Hepatocyte (in vitro differentiated cells): Measurements from ENCODE around the gene IRS4. TPM values are rescaled to one million over a fixed set of nuclear protein-coding genes. Genes with fewer than 3 reads are reported as not detected.

Experiments used
- DNase-seq: peaks from one replicate; pipeline ENCODE4 v3.0.0-alpha.2; 2016; ENCODE audit warnings: low spot score
- H2AFZ ChIP-seq: fragments of 200-600 bp; sonication (generic); 2 replicates; pipeline ENCODE4 v1.6.0; 2016; ENCODE audit warnings: antibody characterized with exemption, mild to moderate bottlenecking
- H3K27ac ChIP-seq: fragments of 200-600 bp; sonication (generic); 2 replicates; pipeline ENCODE4 v1.5.1; 2016; ENCODE audit warnings: mild to moderate bottlenecking
- H3K27me3 ChIP-seq: fragments of 200-600 bp; sonication (generic); 2 replicates; pipeline ENCODE4 v1.6.1; 2016
- H3K36me3 ChIP-seq: fragments of 200-600 bp; sonication (generic); replicated peaks from 2 replicates; pipeline ENCODE4 v1.5.1; 2016; ENCODE audit warnings: low read depth; ENCODE audit not compliant: insufficient read depth
- H3K4me1 ChIP-seq: fragments of 200-600 bp; sonication (generic); 2 replicates; pipeline ENCODE4 v1.5.1; 2016; ENCODE audit warnings: mild to moderate bottlenecking, moderate library complexity; ENCODE audit not compliant: insufficient read depth
- H3K4me2 ChIP-seq: fragments of 200-600 bp; sonication (generic); 2 replicates; pipeline ENCODE4 v1.6.0; 2016
- H3K4me3 ChIP-seq: fragments of 200-600 bp; sonication (generic); 2 replicates; pipeline ENCODE4 v1.5.1; 2016; ENCODE audit warnings: mild to moderate bottlenecking
- H3K79me2 ChIP-seq: fragments of 200-600 bp; sonication (generic); 2 replicates; pipeline ENCODE4 v1.6.0; 2017; ENCODE audit warnings: mild to moderate bottlenecking
- H3K9me2 ChIP-seq: fragments of 200-600 bp; sonication (generic); replicated peaks from 2 replicates; pipeline ENCODE4 v1.6.0; 2017; ENCODE audit warnings: mild to moderate bottlenecking; ENCODE audit not compliant: insufficient read depth
- H3K9me3 ChIP-seq: fragments of 200-600 bp; sonication (generic); 2 replicates; pipeline ENCODE4 v1.5.1; 2016; ENCODE audit warnings: low read depth, mild to moderate bottlenecking
- H4K20me1 ChIP-seq: fragments of 200-600 bp; sonication (generic); 2 replicates; pipeline ENCODE4 v1.6.0; 2016; ENCODE audit warnings: mild to moderate bottlenecking; ENCODE audit not compliant: insufficient read depth, poor library complexity, severe bottlenecking
- EZH2 ChIP-seq: fragments of 200-600 bp; sonication (generic); IDR thresholded peaks from 2 replicates; pipeline ENCODE4 v1.6.1; 2016; ENCODE audit warnings: antibody characterized with exemption, mild to moderate bottlenecking, borderline replicate concordance
- EZH2phosphoT487 ChIP-seq: fragments of 200-600 bp; sonication (generic); IDR thresholded peaks from one replicate; pipeline ENCODE4 v1.6.1; 2018; ENCODE audit warnings: antibody characterized with exemption, mild to moderate bottlenecking, low read depth, moderate library complexity; ENCODE audit not compliant: unreplicated experiment, severe bottlenecking
- WGBS: methylation state at CpG from one replicate; pipeline ENCODE4 v1.1.6; 2016; ENCODE audit warnings: low lambda C conversion rate; ENCODE audit errors: missing lambda C conversion rate; 5-methylcytosine and 5-hydroxymethylcytosine counted together
- polyA plus RNA-seq: library from polyadenylated mRNA; unstranded; fragments of >200 nt; fragmentation: Nextera tagmentation; extraction: Ambion mirVana; gene quantifications from 2 replicates; pipeline ENCODE4 v1.2.1, GENCODE V29; 2016
- total RNA-seq: library from RNA; depleted of rRNA; stranded (reverse); fragments of >200 nt; gene quantifications from 2 replicates; pipeline ENCODE4 v1.2.3, GENCODE V29; 2014
- TF ChIP-seq, protein P1 (sequence below): fragments of 200-600 bp; sonication (generic); IDR thresholded peaks from 2 replicates; pipeline ENCODE4 v1.5.1; 2016; ENCODE audit warnings: antibody characterized with exemption, mild to moderate bottlenecking; ENCODE audit not compliant: poor library complexity

Gene IRS4
- total and polyA plus RNA-seq, 2 experiments from 2014 or later: 0.70 TPM; not detected in 1

DNA sequence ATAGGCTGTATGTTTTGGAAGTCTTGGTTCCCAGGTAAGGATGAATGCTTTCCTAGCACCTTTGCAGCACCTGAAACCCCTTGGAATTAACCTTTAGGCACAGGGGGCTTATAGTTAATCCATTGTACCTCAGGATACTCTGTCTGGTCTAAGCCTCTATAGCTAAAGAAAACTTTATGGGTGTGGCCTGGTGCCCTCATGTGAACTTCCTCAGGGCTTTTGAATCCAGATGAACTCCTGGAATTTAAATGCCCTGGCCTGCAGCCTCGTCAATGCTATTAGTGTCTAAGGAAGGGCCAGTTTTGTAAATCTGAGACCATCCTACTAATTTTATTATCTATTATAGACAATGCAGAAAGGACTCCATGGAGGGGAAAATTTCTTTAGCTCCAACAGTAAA, 33.8 kb downstream of the IRS4 start:
- no peaks in the 10 kb centered on the region for H3K79me2 ChIP-seq
- H3K9me3 ChIP-seq: no peaks in the 10 kb centered on the region
- 23% methylated on average over 1 of the region's 1 CpG for WGBS
- TF ChIP-seq EZH2 (no peak), EZH2phosphoT487 (no peak)
- TF ChIP-seq, protein P1, sequence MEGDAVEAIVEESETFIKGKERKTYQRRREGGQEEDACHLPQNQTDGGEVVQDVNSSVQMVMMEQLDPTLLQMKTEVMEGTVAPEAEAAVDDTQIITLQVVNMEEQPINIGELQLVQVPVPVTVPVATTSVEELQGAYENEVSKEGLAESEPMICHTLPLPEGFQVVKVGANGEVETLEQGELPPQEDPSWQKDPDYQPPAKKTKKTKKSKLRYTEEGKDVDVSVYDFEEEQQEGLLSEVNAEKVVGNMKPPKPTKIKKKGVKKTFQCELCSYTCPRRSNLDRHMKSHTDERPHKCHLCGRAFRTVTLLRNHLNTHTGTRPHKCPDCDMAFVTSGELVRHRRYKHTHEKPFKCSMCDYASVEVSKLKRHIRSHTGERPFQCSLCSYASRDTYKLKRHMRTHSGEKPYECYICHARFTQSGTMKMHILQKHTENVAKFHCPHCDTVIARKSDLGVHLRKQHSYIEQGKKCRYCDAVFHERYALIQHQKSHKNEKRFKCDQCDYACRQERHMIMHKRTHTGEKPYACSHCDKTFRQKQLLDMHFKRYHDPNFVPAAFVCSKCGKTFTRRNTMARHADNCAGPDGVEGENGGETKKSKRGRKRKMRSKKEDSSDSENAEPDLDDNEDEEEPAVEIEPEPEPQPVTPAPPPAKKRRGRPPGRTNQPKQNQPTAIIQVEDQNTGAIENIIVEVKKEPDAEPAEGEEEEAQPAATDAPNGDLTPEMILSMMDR: no peak
- H3K9me2 ChIP-seq: no peaks in the 10 kb centered on the region
- no peak overlapping the region for H3K27ac ChIP-seq
- H3K4me2 ChIP-seq: no peak overlapping the region
- DNase-seq: no peak
- no peaks in the 10 kb centered on the region for H3K4me1 ChIP-seq
- no peak overlapping the region for H3K4me3 ChIP-seq
- no peak overlapping the region for H2AFZ ChIP-seq
- no peaks in the 10 kb centered on the region for H3K36me3 ChIP-seq
- no peaks in the 10 kb centered on the region for H3K27me3 ChIP-seq
- H4K20me1 ChIP-seq: no peaks in the 10 kb centered on the region

DNA sequence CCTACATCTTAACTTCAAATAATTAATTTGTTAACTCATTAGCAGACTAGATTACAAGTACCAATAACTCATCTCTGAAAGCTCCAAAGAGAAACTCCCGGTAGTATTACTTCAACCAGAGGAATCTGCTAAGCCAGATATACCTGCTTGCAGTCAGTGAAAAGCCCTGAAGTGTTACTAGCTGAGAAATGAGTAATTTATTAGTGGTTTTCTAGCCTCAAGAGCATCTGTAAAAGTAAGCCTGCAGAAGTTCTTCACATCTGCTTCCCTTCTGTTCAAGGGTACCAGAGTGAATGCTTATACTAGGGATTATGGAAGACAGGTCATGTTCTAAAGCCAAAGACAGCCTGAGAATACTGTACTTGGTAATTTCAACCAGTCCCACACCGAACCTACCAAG, 34.7 kb downstream of the IRS4 start:
- Histone ChIP-seq H3K79me2 (no peaks in the 10 kb centered on the region), H3K27ac (no peak overlapping the region), H3K27me3 (no peaks in the 10 kb centered on the region), H3K9me2 (no peaks in the 10 kb centered on the region), H3K4me1 (no peaks in the 10 kb centered on the region), H3K9me3 (no peaks in the 10 kb centered on the region), H3K36me3 (no peaks in the 10 kb centered on the region), H3K4me3 (no peak overlapping the region), H2AFZ (no peak overlapping the region), H4K20me1 (no peaks in the 10 kb centered on the region), H3K4me2 (no peak overlapping the region)
- 64% methylated on average over 2 of the region's 2 CpGs for WGBS
- DNase-seq: no peak
- TF ChIP-seq EZH2phosphoT487 (no peak), EZH2 (no peak)
- TF ChIP-seq, protein P1: no peak

DNA sequence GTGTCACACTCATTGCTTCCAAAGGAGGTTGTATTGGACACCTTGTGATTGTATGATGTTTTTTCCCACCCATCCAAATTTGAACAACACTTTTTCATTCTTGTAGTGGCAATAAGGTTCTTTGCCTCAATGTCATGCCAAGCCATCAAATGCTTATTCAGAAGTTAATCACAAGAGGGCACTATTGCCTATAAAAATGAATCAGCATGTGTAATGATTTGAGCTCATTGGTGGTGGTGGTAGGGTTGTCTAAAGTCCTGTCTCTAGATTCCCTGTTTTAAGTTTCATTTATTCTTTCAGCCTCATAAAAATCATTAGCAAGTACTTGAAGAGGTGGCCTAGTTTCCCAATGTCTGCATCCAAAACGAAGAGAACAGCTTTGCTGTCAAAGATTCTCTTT, 37.0 kb downstream of the IRS4 start:
- Histone ChIP-seq H3K4me1 (no peaks in the 10 kb centered on the region), H3K27me3 (no peaks in the 10 kb centered on the region), H3K4me3 (no peak overlapping the region), H3K9me2 (no peaks in the 10 kb centered on the region), H3K36me3 (no peaks in the 10 kb centered on the region), H3K27ac (no peak overlapping the region), H3K79me2 (no peaks in the 10 kb centered on the region), H3K4me2 (no peak overlapping the region), H4K20me1 (no peaks in the 10 kb centered on the region), H3K9me3 (no peaks in the 10 kb centered on the region), H2AFZ (no peak overlapping the region)
- WGBS: 38% methylated on average over 1 of the region's 1 CpG
- no peak for TF ChIP-seq EZH2
- TF ChIP-seq, protein P1: peak; percentile 56
- DNase-seq: peak; percentile 30

DNA sequence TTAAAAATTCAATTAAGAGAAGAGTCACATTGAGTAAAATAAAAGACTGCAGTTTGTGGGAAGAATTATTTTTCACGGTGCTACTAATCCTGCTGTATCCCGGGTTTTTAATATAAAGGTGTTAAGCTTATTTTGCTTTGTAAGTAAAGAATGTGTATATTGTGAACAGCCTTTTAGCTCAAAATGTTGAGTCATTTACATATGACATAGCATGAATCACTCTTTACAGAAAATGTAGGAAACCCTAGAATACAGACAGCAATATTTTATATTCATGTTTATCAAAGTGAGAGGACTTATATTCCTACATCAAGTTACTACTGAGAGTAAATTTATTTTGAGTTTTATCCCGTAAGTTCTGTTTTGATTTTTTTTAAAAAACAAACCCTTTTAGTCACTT, 39.7 kb downstream of the IRS4 start:
- H3K36me3 ChIP-seq: no peaks in the 10 kb centered on the region
- TF ChIP-seq EZH2 (no peak), EZH2phosphoT487 (no peak)
- TF ChIP-seq, protein P1: no peak

More for the DNA sequence above, 39.7 kb downstream of the IRS4 start:
- H3K9me2 ChIP-seq: no peaks in the 10 kb centered on the region
- H3K4me3 ChIP-seq: no peak overlapping the region
- H3K79me2 ChIP-seq: no peaks in the 10 kb centered on the region
- no peak overlapping the region for H2AFZ ChIP-seq
- 84% methylated on average over 3 of the region's 3 CpGs for WGBS
- no peaks in the 10 kb centered on the region for H3K27me3 ChIP-seq
- H3K27ac ChIP-seq: no peak overlapping the region
- DNase-seq: no peak
- no peaks in the 10 kb centered on the region for H4K20me1 ChIP-seq
- no peak overlapping the region for H3K4me2 ChIP-seq
- H3K9me3 ChIP-seq: no peaks in the 10 kb centered on the region
- no peaks in the 10 kb centered on the region for H3K4me1 ChIP-seq
